SKM-1 (cell line): ENCODE measurements around the gene SNX8.

Source experiments
- DNase-seq: peaks from one replicate; lab custom pipeline; 2025; ENCODE audit not compliant: unreplicated experiment; lab: John Stamatoyannopoulos, UW

Gene SNX8

GRCh38 chr7:2247141-2247995, 66.9 kb downstream of the SNX8 start:
- DNase-seq, result no peak

- DNase-seq, result no peak
Observed at GRCh38 chr7:2245883-2246675, 68.2 kb downstream of the SNX8 start.

GRCh38 chr7:2244404-2244995, 69.7 kb downstream of the SNX8 start:
- no peak for DNase-seq

GRCh38 chr7:2243458-2243857, 70.8 kb downstream of the SNX8 start:
- no peak for DNase-seq

- DNase-seq, result no peak
Observed at GRCh38 chr7:2242541-2243429, 71.5 kb downstream of the SNX8 start.

- peak; percentile 37 for DNase-seq
Observed at GRCh38 chr7:2241580-2242540, 72.4 kb downstream of the SNX8 start, which contains the start of the genes MRM2 and NUDT1. Gene MRM2 (minus strand): TSS chr7:2242205. CDS start chr7:2242169, 36 bp downstream. Gene NUDT1 (plus strand): TSS chr7:2242226. CDS start chr7:2244575, 2,349 bp downstream.

DNA sequence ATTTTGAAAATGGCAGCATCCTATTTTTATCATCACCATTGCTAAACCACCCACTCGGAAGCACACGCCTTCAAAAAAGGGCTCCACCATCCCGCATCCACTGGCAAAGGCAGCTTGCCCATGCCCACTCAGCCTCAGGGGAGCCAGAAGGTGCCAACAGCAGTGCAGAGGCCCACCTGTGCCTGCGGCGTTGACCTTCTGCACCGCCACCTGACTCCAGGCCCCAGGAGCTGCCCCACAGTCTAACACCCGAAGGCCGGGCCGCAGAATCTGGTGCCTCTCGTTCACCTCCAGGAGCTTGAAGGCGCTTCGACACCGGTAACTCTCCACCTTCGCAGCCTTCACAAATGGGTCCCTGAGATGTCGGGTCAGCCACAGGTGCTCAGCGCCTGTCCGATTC, 75.0 kb downstream of the SNX8 start:
- no peak for DNase-seq

DNA sequence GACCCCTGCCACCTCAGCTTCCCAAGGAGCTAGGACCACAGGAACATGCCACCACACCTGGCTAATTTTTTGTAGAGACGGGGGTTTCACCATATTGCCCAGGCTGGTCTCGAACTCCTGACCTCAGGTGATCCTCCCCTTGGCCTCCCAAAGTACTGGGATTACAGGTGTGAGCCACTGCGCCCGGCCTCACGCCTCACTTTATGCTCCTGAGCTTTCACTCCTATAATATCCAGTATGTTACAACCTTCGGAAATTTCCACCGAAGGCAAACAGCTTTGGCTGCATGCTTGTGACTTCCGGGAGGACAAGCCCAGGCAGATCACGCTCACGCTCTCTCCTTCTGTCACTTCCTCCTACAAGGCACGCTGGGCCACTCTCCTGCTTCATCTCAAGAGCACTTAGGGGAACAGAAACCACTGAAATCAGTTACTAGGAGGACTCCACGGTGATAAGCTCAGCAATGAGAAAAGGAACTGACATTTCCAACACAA, 77.1 kb downstream of the SNX8 start:
- DNase-seq, result peak; percentile 92

DNA sequence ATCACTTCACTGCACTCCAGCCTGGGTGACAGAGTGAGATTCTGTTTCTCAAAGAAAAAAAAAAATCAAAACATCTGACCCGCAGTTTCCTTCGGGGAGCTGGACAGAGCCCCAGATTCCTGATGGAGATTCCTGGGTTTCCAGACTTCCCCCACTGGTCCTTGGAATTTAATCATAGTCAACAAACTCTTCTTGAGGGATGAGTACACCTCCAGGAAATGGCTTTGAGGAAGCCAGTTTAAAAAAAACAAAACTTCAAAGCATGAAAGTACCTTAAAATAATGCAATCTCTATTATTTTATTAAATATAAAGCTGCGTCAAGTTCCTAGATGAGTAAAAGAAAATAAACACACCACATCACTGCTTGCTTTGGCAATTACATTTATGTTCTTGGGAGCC, 80.3 kb downstream of the SNX8 start:
- DNase-seq, result no peak

DNA sequence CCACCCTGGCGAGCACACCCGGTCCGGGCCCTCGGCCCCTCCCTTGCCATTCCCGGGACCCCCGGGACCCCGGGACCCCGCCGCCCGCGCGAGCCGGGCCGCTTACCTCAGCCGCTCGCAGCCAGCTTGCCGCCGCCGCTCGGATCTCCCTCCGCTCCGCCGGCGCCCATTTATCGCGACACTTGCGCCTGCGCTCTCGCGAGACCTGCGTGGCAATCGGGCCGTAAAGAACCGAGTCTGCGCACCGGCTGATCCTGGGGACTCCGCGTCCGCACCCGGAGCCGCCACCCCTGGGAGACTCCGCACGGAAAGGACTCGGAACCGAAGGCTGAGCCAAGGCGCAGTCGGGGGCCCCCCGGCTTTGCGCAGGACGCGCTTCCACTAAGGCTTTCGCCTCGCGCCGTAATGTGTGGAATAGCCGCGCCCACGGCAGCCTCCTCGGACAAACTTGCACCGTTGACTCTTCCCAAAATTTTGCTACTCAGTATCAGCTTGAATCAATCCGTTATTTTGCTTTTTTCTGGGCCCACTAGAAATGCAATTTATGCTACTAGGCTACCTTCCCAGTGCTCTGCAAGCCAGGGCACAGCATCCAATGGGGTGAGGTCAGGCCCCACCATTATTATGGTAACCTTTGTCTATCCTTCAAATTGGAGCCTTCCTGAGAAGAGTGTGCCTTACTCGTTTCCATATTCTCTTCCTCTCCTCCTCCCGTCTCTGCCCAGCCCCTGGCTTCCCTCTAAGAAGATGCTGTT, 81.3 kb downstream of the SNX8 start, which contains the start of gene MAD1L1:
Gene MAD1L1 (minus strand): TSS at position 180 of the 755 bp plus-strand sequence. CDS start 2,812 bp downstream, outside the sequence.
- DNase-seq, result peak; percentile 74

DNA sequence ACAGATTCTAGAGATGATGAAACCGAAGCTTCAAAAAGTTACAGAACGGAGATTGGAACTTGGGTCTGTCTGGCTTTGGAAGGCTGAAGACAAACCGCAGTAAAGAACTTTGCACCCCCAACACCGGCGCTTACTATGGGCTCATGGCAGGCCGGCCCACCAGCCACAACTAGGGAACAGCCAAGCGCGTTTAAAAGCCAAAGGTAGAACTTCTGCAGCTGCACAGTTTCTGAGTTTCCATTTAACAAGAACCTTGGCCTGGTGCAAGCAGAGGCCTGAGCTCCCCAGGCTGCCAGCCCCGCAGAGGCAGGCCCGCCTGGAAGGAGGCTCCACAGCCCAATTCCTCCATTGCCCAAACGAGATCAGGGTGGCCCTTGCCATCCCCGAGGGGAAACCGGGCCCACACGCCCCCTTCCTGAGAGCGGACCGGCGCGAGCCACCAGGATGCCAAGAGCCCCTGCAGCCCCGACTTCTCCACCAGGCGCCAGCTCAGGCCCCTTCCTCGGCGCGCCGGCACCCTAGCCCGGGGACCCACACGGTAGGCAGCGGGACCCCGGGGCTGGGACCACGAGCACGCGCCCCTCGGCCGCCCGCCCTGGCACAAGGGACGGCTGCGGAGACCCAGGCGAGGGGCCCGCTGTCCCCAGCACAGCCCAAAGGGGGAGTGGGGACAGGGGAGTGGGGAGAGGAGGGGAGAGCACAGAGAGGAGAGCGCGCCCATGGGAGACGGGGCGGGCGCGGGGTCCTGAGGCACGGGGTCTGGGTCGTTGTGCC, 82.1 kb downstream of the SNX8 start:
- DNase-seq, result no peak

- no peak for DNase-seq
Observed at GRCh38 chr7:2230882-2231281, 83.4 kb downstream of the SNX8 start.

GRCh38 chr7:2230226-2230625, 84.0 kb downstream of the SNX8 start:
- no peak for DNase-seq

DNA sequence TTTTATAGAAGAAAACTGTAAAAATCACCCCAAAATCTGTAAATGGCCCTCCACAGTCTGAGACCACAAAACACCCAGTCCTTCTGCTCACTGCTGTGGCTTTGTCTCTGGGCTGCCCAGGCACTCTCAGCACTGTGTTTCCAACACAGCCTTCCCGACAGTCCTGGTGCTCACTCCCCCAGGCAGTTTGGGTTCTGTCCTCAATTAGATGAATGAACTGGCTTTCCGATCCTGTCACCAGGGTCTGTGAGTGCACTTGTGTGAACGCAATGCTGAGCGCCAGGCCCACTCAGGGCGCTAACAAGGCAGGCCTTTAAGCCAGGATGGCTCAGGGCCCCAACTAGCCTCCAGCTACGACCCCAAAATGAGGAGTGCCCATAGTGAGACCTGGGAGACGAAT, 84.8 kb downstream of the SNX8 start:
- no peak for DNase-seq

DNA sequence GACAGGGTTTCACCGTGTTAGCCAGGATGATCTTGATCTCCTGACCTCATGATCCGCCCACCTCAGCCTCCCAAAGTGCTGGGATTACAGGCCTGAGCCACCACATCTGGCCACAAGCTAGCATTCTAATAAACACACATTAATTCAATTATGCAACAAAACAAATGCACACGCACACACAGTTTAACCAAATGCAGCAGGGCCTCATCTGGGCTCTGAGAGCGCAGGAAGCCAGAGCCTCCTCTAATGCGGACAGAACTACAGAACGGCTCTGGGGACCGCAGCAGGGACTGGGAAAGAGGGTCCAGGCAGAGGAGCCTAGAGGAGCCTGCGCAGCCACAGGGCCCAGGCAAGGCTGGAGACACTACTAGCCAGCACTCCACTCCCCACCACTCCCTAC, 85.3 kb downstream of the SNX8 start:
- DNase-seq, result no peak

DNA sequence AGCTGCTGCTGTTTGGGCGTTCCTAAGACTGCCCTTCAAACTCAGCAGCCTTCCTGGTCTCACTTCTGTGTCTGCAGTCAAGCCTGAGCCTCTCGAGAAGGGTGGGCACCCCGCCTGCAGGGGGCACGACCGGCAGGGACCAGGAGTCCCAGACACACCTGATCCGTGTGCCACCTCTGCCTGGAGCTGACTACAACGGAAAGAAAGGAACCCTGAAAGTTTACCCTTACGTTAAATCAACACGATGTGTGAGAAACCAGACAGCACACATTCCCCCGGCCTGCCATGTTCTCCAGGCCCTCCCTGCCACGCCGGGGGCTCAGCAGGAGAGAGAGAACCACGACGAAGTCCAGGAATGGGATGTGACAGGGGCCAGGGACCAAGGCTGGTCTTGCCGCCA, 86.5 kb downstream of the SNX8 start:
- no peak for DNase-seq

DNA sequence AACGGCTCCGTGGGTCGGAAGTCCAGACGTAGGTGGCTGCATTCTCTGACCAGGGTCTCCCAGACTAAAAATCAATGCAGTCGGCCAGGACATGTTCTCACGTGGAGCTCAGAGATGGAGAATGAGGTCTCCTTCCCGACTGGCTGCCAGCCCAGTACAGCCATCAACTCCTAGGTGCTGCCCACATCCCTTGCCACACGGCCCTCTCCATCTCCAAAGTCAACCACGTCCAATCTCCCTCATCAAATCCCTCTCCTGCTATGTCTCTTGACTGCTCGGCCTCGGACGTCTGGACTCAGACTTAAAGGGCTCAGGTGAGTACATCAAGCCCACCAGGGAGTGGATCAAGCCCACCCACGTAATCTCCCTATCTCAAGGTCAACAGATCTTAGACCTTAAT, 88.4 kb downstream of the SNX8 start:
- no peak for DNase-seq

GRCh38 chr7:2225336-2225735, 88.9 kb downstream of the SNX8 start:
- DNase-seq, result no peak
